ENCODE measurements around the gene GPX6. TPM values are rescaled to one million over a fixed set of nuclear protein-coding genes. Genes with fewer than 3 reads are reported as not detected.

Gene GPX6
- total and polyA plus RNA-seq, 2 of the 13 experiments (the other 11 are each of a cell fraction or from before 2014, with no cell fraction given), result not detected

DNA sequence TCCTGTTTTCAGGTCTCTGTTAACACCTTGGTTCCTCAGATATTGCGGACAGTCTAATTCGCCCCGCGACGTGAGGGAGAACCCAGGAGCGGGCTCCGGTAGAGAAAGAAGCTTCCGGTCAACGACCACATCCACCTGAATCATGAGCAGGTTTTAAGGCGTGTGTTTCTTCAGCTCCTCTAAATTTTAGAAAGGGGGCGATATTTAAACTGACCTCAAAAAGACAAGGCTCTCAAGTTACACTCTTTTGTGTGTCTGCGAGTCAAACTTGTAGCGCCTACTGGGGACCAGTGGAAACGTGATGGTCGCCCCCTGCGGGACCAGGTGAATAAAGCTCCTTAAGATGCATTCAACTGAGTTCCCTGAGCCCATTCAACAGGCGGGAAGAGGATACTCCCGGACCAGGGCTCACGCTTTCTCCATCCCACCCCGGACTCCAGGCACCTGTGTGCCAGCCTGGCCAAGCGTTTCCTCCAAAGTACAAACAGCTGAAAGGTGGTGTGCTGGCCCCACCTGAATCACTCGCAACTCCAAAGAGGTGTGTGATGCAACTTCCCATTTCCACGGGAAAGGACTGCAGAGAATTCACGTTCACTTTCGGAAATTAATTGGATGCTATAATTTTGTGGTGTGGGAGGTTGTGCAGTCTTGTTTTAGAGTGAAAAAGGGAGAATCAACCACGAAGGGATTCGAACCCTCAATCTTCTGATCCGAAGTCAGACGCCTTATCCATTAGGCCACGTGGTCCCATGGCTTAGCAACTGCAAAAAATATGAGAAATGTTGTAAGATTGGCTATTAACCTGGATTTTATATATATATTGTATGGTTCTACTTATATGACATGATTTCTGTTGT lies 27.1 kb upstream of the GPX6 start (continued):
- TF ChIP-seq, protein P1, sequence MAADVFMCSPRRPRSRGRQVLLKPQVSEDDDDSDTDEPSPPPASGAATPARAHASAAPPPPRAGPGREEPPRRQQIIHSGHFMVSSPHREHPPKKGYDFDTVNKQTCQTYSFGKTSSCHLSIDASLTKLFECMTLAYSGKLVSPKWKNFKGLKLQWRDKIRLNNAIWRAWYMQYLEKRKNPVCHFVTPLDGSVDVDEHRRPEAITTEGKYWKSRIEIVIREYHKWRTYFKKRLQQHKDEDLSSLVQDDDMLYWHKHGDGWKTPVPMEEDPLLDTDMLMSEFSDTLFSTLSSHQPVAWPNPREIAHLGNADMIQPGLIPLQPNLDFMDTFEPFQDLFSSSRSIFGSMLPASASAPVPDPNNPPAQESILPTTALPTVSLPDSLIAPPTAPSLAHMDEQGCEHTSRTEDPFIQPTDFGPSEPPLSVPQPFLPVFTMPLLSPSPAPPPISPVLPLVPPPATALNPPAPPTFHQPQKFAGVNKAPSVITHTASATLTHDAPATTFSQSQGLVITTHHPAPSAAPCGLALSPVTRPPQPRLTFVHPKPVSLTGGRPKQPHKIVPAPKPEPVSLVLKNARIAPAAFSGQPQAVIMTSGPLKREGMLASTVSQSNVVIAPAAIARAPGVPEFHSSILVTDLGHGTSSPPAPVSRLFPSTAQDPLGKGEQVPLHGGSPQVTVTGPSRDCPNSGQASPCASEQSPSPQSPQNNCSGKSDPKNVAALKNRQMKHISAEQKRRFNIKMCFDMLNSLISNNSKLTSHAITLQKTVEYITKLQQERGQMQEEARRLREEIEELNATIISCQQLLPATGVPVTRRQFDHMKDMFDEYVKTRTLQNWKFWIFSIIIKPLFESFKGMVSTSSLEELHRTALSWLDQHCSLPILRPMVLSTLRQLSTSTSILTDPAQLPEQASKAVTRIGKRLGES (CRISPR knock-in tag; IDR thresholded peaks at IDR 0.05; ENCODE audit: borderline replicate concordance), result no peak
- TF ChIP-seq ZSCAN22 (CRISPR knock-in tag; IDR thresholded peaks at IDR 0.05) (no peak), KDM1A (CRISPR knock-in tag; IDR thresholded peaks at IDR 0.05) (peak; percentile 66; the same call in 1 of the 2 replicates), SMARCE1 (IDR thresholded peaks at IDR 0.05; ENCODE audit: borderline replicate concordance) (no peak), HOXA3 (CRISPR knock-in tag; IDR thresholded peaks at IDR 0.05) (no peak; the same call in 1 of the 2 replicates), FOSL2 (CRISPR knock-in tag; IDR thresholded peaks at IDR 0.05) (peak; percentile 33; the same call in 1 of the 2 replicates), ZZZ3 (CRISPR knock-in tag; IDR thresholded peaks at IDR 0.05; ENCODE audit: borderline replicate concordance) (no peak), RFXANK (CRISPR knock-in tag; IDR thresholded peaks at IDR 0.05) (peak; percentile 61; the same call in 1 of the 2 replicates), SIX4 (CRISPR knock-in tag; IDR thresholded peaks at IDR 0.05) (peak; percentile 48; the same call in 1 of the 2 replicates), ATRX (CRISPR knock-in tag; IDR thresholded peaks at IDR 0.05; ENCODE audit: borderline replicate concordance) (no peak), ZNF788 (CRISPR knock-in tag; IDR thresholded peaks at IDR 0.05; ENCODE audit: borderline replicate concordance) (peak; percentile 69; the same call in 1 of the 2 replicates), MEIS1 (CRISPR knock-in tag; IDR thresholded peaks at IDR 0.05; ENCODE audit: borderline replicate concordance) (no peak), REPIN1 (CRISPR knock-in tag; IDR thresholded peaks at IDR 0.05; ENCODE audit: borderline replicate concordance, low read depth) (peak; percentile 76; the same call in 1 of the 2 replicates), ZMAT3 (CRISPR knock-in tag; conservative IDR thresholded peaks at IDR 0.05) (no peak), MIER3 (CRISPR knock-in tag; IDR thresholded peaks at IDR 0.05; ENCODE audit: borderline replicate concordance) (peak; percentile 49; the same call in 1 of the 2 replicates)
- TF ChIP-seq, protein P2, sequence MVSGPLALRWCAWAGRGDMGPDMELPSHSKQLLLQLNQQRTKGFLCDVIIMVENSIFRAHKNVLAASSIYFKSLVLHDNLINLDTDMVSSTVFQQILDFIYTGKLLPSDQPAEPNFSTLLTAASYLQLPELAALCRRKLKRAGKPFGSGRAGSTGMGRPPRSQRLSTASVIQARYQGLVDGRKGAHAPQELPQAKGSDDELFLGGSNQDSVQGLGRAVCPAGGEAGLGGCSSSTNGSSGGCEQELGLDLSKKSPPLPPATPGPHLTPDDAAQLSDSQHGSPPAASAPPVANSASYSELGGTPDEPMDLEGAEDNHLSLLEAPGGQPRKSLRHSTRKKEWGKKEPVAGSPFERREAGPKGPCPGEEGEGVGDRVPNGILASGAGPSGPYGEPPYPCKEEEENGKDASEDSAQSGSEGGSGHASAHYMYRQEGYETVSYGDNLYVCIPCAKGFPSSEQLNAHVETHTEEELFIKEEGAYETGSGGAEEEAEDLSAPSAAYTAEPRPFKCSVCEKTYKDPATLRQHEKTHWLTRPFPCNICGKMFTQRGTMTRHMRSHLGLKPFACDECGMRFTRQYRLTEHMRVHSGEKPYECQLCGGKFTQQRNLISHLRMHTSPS (CRISPR knock-in tag; IDR thresholded peaks at IDR 0.05; ENCODE audit: low read depth), result no peak
- TF ChIP-seq, protein P3, sequence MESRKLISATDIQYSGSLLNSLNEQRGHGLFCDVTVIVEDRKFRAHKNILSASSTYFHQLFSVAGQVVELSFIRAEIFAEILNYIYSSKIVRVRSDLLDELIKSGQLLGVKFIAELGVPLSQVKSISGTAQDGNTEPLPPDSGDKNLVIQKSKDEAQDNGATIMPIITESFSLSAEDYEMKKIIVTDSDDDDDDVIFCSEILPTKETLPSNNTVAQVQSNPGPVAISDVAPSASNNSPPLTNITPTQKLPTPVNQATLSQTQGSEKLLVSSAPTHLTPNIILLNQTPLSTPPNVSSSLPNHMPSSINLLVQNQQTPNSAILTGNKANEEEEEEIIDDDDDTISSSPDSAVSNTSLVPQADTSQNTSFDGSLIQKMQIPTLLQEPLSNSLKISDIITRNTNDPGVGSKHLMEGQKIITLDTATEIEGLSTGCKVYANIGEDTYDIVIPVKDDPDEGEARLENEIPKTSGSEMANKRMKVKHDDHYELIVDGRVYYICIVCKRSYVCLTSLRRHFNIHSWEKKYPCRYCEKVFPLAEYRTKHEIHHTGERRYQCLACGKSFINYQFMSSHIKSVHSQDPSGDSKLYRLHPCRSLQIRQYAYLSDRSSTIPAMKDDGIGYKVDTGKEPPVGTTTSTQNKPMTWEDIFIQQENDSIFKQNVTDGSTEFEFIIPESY (CRISPR knock-in tag; IDR thresholded peaks at IDR 0.05), result peak; percentile 73; the same call in 1 of the 2 replicates
- TF ChIP-seq, protein P4, sequence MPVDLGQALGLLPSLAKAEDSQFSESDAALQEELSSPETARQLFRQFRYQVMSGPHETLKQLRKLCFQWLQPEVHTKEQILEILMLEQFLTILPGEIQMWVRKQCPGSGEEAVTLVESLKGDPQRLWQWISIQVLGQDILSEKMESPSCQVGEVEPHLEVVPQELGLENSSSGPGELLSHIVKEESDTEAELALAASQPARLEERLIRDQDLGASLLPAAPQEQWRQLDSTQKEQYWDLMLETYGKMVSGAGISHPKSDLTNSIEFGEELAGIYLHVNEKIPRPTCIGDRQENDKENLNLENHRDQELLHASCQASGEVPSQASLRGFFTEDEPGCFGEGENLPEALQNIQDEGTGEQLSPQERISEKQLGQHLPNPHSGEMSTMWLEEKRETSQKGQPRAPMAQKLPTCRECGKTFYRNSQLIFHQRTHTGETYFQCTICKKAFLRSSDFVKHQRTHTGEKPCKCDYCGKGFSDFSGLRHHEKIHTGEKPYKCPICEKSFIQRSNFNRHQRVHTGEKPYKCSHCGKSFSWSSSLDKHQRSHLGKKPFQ (CRISPR knock-in tag; IDR thresholded peaks at IDR 0.05; ENCODE audit: insufficient replicate concordance), result no peak
- TF ChIP-seq, protein P5, sequence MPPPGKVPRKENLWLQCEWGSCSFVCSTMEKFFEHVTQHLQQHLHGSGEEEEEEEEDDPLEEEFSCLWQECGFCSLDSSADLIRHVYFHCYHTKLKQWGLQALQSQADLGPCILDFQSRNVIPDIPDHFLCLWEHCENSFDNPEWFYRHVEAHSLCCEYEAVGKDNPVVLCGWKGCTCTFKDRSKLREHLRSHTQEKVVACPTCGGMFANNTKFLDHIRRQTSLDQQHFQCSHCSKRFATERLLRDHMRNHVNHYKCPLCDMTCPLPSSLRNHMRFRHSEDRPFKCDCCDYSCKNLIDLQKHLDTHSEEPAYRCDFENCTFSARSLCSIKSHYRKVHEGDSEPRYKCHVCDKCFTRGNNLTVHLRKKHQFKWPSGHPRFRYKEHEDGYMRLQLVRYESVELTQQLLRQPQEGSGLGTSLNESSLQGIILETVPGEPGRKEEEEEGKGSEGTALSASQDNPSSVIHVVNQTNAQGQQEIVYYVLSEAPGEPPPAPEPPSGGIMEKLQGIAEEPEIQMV (CRISPR knock-in tag; IDR thresholded peaks at IDR 0.05; ENCODE audit: low read depth), result no peak
